LHCN-M2 (cell line): Measurements from ENCODE around the gene TSPAN13. TPM values are rescaled to one million over a fixed set of nuclear protein-coding genes. Genes with fewer than 3 reads are reported as not detected.

Experiments
- DNase-seq: peaks from one replicate; pipeline ENCODE4 v3.0.0-alpha.2; 2012; ENCODE audit warnings: low read depth
- polyA plus RNA-seq: library from polyadenylated mRNA; unstranded; fragments of >200 nt; gene quantifications from one replicate; pipeline ENCODE4 v1.2.1, GENCODE V29; 2012; ENCODE audit warnings: missing spikeins
- total RNA-seq: library from RNA; depleted of rRNA; stranded (reverse); fragments of >200 nt; gene quantifications from 2 replicates; pipeline ENCODE4 v1.2.3, GENCODE V29; 2014; rRNA removed

TSPAN13 gene
- 0.34 and 0.96 TPM in 2 replicates for total RNA-seq
- polyA plus RNA-seq, result 0.79 TPM

- DNase-seq, result no peak
Observed at GRCh38 chr7:16753102-16753931, at the start of gene TSPAN13. Gene TSPAN13, plus strand, starts transcription at chr7:16753755. Its CDS starts 213 bp downstream, at chr7:16753968.

GRCh38 chr7:16708511-16708910 lies 45.0 kb upstream of the TSPAN13 start:
- DNase-seq, result peak; percentile 46

GRCh38 chr7:16708980-16709379 lies 44.6 kb upstream of the TSPAN13 start:
- DNase-seq, result peak; percentile 97

- DNase-seq, result no peak
Observed at GRCh38 chr7:16710651-16711050, 42.9 kb upstream of the TSPAN13 start.

- peak; percentile 68 for DNase-seq
Observed at GRCh38 chr7:16711730-16712129, 41.8 kb upstream of the TSPAN13 start.

GRCh38 chr7:16712916-16713315 lies 40.6 kb upstream of the TSPAN13 start:
- DNase-seq, result peak; percentile 61

- no peak for DNase-seq
Observed at GRCh38 chr7:16715928-16716327, 37.6 kb upstream of the TSPAN13 start.

GRCh38 chr7:16718111-16718656 lies 35.4 kb upstream of the TSPAN13 start:
- no peak for DNase-seq

- no peak for DNase-seq
Observed at GRCh38 chr7:16719699-16720098, 33.9 kb upstream of the TSPAN13 start.

GRCh38 chr7:16721541-16721940 lies 32.0 kb upstream of the TSPAN13 start:
- no peak for DNase-seq

GRCh38 chr7:16724344-16724743 lies 29.2 kb upstream of the TSPAN13 start:
- DNase-seq, result no peak

GRCh38 chr7:16726189-16726588 lies 27.4 kb upstream of the TSPAN13 start:
- no peak for DNase-seq

GRCh38 chr7:16727736-16728135 lies 25.8 kb upstream of the TSPAN13 start:
- DNase-seq, result no peak

- peak; percentile 88 for DNase-seq
Observed at GRCh38 chr7:16728811-16729210, 24.7 kb upstream of the TSPAN13 start.

- DNase-seq, result no peak
Observed at GRCh38 chr7:16729541-16729940, 24.0 kb upstream of the TSPAN13 start.

GRCh38 chr7:16730937-16731336 lies 22.6 kb upstream of the TSPAN13 start:
- no peak for DNase-seq

GRCh38 chr7:16732828-16733227 lies 20.7 kb upstream of the TSPAN13 start:
- DNase-seq, result no peak

GRCh38 chr7:16734148-16734726 lies 19.3 kb upstream of the TSPAN13 start:
- no peak for DNase-seq

- no peak for DNase-seq
Observed at GRCh38 chr7:16735020-16735419, 18.5 kb upstream of the TSPAN13 start.

GRCh38 chr7:16738011-16738688 lies 15.4 kb upstream of the TSPAN13 start:
- no peak for DNase-seq

GRCh38 chr7:16739863-16740622 lies 13.5 kb upstream of the TSPAN13 start:
- DNase-seq, result peak; percentile 98

- DNase-seq, result no peak
Observed at GRCh38 chr7:16740623-16740953, 13.0 kb upstream of the TSPAN13 start.
